Mucosa of gallbladder (tissue), 1 donor: ENCODE measurements around the gene TFF3. TPM values are rescaled to one million over a fixed set of nuclear protein-coding genes. Genes with fewer than 3 reads are reported as not detected.

Experiments used
- DNase-seq: peaks from one replicate; pipeline ENCODE4 v3.0.0-alpha.2; 2020; ENCODE audit warnings: low spot score
- total RNA-seq: library from RNA; stranded (reverse); gene quantifications from one replicate; pipeline ENCODE4 v1.2.1, GENCODE V29; 2021
- donor health status: DM: no; HTN: no; CAD: no.

Gene TFF3
- total RNA-seq, 1 donor from 2014 or later = 1,342 TPM

DNA sequence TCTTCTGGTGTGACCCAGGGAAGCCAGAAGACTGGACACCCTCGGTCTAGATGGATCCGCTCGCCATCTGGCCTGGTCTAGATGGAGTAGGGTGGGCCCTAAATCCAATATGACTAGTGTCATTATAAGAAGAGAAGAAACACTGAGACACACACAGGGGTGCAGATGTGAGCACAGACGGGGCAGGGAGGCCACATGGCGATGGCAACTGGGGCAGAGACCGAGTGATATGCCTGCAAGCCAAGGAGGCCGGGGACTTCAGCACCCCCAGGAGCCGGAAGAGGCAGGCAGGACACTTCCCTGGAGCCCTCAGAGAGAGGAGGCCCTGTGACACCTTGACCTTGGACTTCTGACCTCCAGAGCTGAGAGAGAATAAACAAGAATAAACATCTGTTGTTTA, 5.6 kb upstream of the TFF3 start:
- no peak for DNase-seq

DNA sequence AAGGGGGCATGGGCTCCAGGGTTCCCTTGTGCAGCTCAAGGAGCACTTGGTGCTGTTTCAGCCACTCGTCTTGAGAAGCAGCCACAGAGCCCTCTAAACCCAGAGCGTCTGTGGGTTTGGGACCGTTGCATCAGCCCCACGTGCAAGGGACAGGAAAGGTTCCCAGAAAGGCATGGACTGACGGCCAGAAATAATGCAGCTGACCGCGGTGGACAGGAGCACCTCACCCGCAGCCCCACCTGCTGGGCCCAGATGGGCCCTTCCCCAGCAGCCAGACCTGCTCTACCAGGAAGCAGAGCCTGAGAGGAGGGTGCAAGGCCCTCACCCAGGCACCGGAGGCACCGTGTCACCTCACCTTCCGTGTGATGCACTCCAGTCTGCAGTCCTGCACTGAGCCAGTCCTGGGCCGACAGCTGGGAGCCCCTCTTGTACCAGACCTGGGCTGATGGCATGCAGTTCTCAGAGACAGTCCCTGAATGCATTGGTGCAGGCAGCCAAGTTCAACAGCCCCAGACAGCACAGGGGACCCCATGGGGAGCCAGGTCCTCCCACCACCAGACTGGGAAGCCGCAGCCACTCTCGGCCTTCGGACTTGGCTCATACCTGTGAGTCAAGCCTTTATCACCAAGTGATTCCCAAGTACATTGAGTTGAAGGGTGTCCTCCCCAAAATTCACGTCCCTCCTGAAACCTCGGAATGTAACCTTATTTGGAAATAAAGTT, 4.8 kb upstream of the TFF3 start:
- no peak for DNase-seq

DNA sequence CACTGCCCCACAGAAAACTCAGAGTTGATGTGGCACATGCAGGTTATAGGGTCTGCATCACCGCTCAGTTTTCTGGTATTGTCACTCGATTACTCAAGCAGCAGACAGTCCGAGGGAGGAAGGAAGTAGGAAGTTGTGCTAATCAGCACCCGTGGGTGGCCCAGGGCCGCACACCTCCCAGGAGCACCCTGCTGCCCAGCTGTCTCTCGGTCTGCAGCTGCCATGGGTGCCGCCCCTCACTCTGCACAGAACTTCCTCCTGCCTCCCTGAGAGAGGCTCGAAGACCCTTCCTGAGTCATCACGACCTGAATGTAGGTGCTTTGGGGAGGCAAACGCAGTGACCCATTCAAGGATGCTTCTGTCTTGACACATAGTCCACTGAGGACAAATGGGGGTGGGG, 4.2 kb upstream of the TFF3 start:
- DNase-seq = no peak

DNA sequence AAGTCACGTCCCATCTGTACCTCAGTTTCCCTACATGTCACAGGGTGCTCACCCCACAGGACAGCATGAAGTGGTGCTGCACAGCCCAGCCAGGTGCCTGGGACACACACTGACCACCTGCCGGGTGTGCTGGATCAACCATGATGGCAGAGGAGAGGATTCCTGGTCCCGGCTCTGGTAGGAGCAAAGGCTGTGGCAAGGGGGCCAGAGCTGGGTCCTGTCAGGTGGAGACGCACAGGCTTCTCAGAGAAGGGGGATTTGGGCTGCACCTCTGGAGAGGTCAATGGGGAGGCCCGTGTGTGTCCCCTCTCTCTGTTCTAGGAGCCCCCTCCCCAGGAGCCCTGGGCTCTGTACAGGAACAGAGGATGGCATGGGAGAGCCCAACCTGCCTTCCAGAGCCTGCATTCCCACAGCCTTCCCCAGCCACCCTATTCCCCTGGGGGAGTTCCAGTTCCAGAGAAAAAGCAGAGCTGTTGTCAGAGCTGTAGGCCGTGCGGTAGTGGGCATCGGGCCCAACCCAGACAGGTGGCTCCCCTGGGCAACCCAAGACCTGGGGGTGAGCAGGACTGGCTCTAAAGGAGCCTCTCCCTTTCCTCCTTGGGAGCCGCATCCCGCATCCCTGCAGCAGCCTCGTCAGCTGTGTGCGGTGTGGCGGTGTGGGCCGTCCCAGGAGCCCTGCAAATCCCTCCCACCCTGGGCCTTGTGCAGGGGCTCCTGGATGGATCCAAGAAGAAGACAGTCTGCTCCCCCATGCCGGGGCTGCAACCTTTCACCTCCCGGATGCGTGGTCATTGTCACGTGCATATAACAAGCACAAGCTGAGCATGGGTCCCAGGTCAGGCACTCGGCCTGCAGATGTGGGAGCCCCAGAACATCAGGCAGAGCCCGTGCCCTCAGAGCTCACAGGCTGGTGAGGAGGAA, 2.9 kb upstream of the TFF3 start:
- DNase-seq = no peak

DNA sequence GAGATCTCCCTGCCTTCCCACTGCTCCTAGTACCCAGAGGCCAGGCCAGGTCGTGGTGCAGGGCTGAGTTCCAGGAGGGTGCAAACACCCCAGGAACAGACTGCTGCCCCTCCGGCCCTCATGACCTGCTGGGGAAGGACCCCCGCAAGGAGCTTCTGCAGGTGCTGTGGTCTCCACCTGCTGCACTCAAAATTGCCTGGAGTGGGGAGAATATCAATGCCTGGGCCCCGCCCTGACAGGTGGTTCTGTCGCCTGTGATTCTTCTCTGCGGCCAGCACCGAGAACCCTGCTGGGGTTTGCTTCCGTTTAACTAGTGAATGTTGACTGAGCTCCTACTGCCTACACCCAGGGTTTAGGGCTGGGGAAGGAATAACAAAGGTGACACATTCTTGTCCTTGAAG, 2.1 kb upstream of the TFF3 start:
- no peak for DNase-seq

DNA sequence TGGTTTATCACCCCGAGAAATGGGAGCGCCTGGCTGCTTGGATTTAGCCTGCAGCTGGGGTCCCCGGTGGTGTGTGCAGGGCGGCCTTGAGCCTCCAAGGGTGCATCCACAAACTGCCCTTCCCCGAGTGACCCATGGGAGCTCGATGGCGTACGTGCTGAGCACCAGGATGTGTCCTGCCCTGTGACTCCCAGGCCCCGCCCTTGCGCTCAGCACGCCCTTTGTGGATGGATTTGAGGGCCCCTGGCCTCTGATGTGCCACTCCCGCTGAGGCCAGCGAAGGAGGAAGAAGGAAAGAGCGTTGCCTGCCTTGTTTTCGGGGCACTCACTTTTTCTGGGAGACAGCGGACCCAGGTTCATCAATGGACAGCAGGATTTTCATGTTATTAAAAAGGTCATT, 1.7 kb upstream of the TFF3 start:
- DNase-seq = peak; percentile 51

DNA sequence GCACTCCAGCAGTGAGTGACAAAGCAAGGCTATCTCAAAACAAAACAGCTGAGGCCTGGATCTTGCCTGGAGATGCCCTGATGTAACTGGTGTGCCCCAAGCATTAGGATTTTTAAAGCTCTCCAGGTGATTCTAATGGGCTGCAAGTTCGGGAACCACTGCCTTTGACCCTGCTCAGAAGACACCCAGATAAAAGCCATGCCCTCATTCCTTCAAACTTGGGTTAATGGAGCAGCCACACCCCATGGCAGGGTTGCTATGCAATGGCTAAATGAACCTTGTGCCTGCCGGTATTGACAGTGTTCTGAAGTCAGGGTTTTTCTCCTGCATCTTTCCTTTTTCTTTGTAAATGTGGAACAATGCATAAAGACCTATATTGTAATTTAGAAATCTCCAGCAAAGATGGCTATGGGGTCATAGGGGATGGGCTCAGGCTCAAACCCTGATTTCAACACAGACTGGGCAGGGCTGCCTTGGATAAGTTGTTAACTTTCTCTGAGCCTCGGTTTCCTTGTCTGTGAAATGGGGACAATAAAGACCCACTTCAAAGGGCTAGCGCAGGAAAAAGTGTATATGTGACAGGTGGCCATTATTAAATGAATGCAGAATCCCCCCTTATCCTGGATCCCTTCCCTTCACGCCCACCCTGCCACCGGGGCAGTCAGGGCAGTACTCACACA, 453 bp downstream of the TFF3 start:
- DNase-seq = peak; percentile 58

DNA sequence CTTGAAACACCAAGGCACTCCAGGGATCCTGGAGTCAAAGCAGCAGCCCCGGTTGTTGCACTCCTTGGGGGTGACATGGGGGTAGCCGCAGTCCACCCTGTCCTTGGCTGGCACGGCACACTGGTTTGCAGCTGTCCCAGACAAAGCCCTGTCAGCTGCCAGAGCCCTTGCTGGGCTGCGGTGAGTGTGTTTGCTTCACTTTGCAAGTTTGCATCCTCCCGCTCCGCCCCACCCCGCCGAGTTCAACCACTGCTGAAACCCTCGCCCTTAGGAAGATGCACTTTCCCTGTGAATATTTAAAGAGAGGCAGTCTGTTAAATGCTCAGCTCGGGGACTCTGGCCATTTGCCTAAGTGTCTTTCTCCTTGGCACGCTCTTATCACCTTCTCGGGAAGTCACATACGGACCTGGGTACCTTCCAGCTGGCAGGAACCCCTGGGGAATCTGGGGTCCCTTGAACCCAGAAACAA, 1.7 kb downstream of the TFF3 start:
- peak; percentile 82 for DNase-seq

DNA sequence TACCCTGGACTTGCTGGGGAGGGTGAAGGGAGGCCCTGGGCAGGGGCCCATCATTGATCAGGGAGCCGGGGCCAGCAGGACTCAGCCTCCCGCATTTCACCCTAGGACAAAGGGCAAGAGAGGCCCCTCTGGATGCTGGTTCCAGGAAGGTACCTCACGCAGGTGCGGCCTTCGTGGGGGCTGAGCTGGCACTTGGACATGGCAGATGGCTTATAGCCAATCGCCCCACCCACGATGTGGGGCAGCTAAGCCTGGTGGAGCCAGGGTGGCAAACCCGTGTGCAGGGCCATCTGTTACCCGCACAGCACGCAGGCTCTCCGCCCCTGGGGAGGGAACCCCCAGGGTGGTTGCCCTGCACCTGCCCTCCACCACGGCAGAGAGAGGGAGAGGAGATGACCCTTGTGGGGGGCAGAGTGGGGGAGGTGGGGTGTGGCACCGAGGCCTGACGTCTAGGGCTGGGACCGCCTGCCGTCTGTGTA, 2.5 kb downstream of the TFF3 start:
- no peak for DNase-seq

DNA sequence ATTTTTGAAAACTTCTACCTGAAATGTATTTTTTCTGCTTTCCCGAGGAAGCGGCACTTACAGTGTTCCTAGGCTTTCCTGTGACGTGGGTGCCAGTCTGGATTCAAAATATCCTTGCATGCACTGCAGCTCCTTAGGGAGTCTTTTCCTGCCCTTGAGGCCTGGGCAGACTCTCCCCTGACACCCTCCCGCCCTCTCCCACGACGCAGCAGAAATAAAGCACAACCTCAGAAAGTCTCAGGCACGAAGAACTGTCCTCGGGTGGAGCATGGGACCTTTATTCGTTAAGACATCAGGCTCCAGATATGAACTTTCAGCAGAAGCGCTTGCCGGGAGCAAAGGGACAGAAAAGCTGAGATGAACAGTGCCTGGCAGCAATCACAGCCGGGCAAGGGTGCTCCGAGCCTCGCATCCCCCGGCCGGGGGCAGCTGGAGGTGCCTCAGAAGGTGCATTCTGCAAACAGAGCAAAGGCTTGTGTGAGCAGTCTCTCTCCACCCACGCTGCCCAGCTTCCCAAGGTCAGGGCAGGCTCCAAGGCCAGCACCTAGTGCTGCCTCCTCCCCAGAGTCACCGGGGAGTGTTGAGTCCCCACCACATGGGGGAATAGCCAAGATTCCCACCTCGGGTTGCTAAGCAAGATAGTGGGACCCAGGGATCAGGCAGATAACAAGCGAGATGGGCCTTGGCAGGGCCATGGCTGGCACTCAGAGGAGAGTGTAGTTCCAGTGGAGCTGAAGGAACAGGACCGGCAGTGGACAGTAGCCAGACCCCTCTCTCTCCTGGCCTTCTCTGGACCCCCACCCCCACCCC, 3.2 kb downstream of the TFF3 start:
- DNase-seq = no peak

DNA sequence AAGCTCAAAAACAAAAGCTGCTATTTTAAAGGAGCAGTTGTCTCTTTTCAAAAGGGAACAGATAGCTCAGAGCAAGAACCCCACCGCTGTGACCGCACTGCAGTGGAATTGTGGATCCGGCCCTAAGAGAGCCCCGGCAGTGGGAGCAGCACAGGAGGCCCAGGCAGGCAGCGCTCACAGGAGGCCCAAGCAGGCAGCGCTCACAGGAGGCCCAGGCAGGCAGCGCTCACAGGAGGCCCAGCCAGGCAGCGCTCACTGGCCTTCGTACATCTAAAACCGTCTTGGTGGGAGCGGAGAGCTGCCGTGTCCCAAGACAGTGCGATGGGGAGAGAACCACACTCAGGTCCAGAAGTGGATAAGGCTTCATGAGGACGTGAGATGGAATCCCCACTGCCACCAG, 4.0 kb downstream of the TFF3 start:
- no peak for DNase-seq

DNA sequence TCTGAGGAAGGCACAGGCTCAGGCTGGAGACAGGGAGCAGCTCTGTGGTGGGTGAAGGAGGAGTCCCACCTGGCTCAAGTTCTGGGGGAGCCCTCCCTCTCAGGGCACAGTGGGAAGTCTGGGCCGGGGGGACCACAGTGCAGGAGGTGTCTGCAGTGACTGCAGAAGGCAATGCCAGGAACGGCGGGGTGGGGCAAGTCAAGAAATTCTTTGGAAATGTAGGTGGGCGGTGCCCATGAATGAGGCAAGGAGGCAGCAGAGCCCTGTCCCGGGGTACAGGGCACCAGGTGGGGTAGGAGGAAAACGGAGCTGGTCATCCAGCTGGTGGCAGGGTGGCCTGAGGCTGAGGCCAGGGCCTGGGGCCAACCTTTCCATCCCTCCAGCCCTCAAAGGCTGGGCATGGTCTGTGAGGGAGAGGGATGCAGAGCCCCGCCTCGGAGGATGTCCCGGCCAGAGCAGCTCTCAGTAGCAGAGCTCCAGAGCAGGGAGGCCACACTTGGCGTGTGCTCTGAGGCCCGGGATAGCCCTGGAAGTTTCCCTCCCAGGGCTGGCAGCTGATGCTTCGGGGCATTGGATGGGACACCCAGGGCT, 4.7 kb downstream of the TFF3 start:
- no peak for DNase-seq

DNA sequence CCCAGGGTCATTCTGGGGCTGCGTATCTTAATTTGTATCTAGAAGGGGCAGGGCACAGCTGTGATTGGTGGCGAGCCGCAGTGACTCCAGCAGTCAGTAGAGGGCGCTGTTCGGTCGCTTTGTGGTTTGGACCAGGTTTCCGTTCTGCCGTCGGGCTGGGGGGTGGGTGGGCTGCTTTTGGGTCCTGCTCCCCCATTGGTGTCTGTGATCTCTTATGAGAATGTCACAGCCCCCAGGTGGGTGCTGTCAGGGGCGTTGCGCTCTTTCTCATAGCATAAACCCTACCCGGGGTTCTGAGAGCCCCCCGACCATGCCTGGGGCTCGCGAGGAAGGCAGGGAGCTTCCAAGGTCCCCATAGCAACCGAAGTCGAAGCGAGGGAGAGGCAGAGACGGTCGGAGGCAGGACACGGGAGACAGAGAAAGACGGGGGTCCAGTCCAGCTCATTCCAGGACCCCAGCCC, 5.4 kb downstream of the TFF3 start:
- DNase-seq = peak; percentile 67

DNA sequence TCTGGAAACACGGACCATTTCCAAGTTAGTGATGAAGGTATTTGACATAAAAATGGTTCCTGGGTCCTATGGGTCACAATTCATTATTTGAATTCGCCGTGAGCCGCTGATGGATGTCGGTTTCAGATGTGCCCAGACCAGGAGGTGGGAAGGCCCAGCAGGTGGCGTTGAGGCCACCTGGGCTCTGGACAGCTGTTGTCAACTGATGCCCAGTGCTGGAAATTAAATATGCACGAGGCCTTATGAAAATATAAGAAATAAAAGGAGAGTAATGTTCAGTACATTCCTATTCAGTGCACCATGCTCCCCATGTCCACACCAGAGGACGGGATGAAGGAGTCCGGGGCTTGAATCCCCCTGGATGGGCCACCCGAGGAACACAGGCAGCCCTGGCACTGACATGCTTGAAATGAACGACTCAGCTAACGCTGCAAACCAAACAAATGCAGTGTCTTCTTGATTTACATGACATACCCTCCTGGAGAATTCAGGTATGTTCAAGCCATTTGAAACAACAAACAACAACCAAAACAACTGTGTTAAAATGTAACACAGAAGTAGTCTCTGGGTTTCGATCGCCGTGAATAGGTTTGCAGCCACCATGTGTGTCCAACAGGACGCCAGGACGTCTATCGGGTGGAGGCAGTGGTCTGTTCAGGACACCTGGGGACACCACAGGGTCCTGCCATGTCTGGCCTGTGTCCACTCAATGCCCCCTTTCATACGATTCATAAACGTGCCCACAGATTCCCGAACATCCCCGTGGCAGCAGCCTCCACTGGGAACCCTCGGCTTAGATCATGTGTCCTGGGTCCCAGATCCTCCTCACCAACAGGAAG, 6.1 kb downstream of the TFF3 start:
- no peak for DNase-seq

DNA sequence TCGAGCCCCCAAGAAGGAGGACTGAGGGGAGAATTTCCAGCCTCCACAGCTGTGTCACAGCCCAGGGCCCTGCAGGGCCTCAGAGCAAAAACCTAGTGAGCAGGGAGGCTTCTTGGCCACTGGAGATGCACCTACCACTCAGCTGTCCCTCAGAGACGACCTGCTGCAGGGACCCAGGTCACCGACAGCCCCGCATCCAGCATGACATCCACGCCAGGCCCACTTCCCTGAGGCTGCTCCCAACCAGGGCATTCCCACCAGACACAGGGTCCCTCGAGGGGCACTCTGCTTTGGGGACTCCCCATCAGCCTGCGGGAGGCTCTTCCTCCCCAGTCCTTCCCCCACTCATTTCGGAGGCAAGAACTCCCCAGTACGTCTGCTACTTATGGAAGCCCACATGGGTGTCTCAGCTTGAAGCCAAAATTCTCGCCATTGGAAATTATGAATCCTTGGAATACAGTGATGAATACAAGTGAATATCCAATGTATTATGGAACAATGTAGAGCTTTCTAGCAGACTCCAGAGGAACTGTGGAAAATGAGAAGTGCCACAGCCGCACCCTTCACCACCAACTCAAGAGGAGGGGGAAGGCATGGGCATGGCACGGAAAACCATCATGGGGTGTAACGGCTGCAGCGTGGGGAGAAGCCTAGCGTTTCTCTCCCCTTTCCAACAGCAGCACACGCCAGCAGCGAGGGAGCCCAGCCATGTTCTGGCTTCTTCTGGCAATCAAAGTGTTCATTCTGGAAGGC, 6.9 kb downstream of the TFF3 start:
- no peak for DNase-seq

DNA sequence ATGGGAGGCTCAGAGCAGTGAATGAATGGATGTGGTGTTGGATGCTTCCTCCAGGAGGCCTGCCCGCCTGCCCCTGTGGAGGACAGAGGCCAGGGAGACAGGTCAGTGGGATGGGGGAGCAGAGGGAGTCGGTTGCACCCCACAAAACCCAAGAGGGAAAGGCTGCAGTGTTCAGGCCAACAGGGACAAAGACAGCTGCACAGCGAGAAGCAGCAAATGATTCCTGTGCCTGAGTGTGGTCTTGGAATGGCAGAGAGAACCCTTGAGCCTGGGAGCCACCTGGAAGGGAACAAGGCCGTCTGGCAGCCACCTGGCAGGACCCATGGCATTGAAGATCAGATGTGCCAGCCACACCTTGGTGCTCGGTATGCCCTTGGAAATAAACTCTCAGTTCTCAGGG, 8.1 kb downstream of the TFF3 start:
- DNase-seq = no peak

DNA sequence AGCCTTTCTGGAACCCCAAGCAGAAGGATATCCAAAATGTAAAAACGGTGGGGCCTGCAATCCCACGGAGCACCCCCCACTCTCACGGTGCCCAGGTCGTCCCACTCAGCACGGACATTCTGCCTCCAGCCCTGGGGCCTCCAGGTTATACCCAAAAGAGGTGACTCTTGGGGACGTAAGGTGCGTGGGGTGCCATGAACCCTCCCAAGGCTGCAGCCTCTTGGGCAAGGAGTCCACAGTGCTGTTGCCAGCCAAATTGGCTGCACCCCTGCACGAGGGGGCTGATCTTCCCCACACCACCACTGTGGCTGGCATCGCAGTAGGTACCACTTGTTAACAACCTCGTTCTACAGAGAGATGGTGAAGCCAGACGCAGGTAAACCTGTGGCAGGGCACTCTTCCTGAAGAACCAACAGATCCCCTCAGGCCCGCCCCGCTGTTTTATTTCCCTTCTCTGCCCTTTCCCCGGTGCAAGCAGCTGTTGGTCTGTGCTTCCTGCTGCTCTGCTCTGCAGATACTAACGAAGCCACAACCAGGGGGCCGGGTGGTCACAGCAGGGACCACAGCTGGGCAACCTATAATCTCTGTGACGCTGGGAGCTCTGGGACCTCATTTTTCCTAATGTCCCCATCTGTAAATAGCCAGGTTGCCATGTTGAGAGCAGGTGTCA, 8.7 kb downstream of the TFF3 start:
- DNase-seq = no peak

DNA sequence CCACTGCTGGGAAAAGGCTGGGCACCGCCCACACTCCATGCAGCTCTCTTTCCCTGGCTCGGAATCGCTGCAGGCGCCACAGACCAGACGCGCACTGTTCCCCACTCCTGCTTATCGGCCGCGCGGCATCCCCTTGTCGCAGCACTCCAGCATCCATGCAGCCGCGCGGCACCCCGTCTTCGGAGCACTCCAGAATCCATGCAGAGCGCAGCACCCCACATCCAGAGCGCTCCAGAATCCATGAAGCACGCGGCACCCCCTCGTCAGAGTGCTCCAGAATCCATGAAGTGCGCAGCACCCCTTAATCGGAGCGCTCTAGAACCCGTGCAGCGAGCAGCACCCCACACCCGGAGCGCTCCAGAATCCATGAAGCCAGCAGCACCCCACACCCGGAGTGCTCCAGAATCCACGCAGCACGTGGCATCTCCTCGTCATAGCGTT, 9.5 kb downstream of the TFF3 start:
- DNase-seq = no peak
